Stimulated activated memory B cell treated with anti-CD40 and anti-IgM and Interleukin-4, amounts not matched to agents 10 μg/mL and 1 μg/mL and 100 μg/mL, for 72 hours (primary cell): Measurements from ENCODE around the gene SERPINI1.

Experiments used
- ATAC-seq: fragments of 150-1000 bp; cut with Tn5 transposase; 2 replicates; pipeline ENCODE4 v1.10.0; 2021
- H3K27ac Mint-ChIP-seq: one replicate; pipeline ENCODE4 v1.8.0; 2022; ENCODE audit warnings: mild to moderate bottlenecking, mixed read lengths
- H3K27me3 Mint-ChIP-seq: one replicate; pipeline ENCODE4 v1.8.0; 2022; ENCODE audit warnings: mixed read lengths
- H3K36me3 Mint-ChIP-seq: one replicate; pipeline ENCODE4 v1.8.0; 2022; ENCODE audit warnings: mixed read lengths
- H3K4me1 Mint-ChIP-seq: one replicate; pipeline ENCODE4 v1.8.0; 2022; ENCODE audit warnings: mixed read lengths
- H3K4me3 Mint-ChIP-seq: one replicate; pipeline ENCODE4 v1.8.0; 2022; ENCODE audit warnings: mild to moderate bottlenecking, moderate library complexity, mixed read lengths
- H3K9me3 Mint-ChIP-seq: one replicate; pipeline ENCODE4 v1.8.0; 2022; ENCODE audit warnings: mixed read lengths

Gene SERPINI1

GRCh38 chr3:167728176-167728575 is 7.3 kb upstream of the SERPINI1 start:
- peaks cover 28% of the 10 kb centered on the region for H3K4me1 Mint-ChIP-seq
- H3K27me3 Mint-ChIP-seq, result no peaks in the 10 kb centered on the region
- peaks cover 10% of the 10 kb centered on the region for H3K36me3 Mint-ChIP-seq
- no peak overlapping the region for H3K27ac Mint-ChIP-seq
- ATAC-seq, result no peak
- no peak overlapping the region for H3K4me3 Mint-ChIP-seq
- no peaks in the 10 kb centered on the region for H3K9me3 Mint-ChIP-seq

DNA sequence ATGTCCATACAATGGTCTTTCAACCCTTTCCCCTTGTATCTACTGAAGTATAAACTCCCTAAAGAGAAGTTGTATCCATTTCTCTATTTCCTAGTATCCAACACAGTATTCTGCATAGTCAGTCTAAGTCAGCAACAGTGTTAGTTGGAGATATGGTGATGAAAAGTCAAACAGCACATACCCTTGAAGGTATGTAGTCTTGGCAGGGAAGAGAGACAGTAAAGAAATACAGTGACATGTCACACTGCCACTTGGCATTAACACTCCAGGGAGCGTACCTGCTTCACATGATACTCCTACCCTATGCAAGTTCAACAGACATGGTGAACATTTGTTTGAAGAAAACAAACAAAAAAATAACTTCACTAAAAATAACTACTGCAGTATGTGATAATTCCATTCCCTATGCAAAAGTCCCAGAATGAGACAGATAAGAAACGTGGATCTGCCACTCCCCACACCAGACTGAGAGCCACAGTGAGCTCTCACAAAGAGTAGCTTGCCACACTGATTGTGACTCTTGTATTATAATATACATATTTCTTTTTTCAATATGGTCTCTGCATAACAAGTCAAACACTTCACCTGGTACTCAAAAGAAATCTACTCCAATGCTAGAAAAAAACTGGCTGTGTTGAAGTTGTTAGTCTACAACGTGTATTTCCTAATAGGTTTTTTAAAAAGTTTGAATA is 6.7 kb upstream of the SERPINI1 start:
- Mint-ChIP-seq H3K27me3 (no peaks in the 10 kb centered on the region), H3K4me1 (peaks cover 28% of the 10 kb centered on the region), H3K27ac (no peak overlapping the region), H3K36me3 (peaks cover 10% of the 10 kb centered on the region), H3K9me3 (no peaks in the 10 kb centered on the region), H3K4me3 (no peak overlapping the region)
- ATAC-seq, result no peak

DNA sequence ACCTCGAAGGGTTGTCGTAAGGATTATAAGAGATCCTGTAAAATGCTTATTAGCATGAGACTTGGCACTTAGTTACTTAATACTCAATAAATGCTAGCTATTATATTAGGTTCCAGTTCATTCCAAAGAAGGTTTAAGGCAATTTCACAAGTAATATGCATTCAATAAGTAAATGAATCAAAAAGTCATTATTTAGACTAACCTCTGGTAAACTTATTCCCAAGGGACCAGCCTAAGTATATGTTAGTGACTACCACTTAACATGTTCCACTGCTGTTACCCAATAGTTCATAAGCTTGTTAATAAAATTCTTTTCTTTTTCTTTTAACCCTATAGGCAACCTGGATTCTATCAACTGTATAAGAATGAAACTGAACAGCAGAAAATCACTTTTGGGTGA is 5.9 kb upstream of the SERPINI1 start:
- Mint-ChIP-seq H3K27me3 (no peaks in the 10 kb centered on the region), H3K36me3 (peaks cover 10% of the 10 kb centered on the region), H3K27ac (no peak overlapping the region), H3K4me1 (peaks cover 28% of the 10 kb centered on the region), H3K4me3 (no peak overlapping the region), H3K9me3 (no peaks in the 10 kb centered on the region)
- no peak for ATAC-seq

DNA sequence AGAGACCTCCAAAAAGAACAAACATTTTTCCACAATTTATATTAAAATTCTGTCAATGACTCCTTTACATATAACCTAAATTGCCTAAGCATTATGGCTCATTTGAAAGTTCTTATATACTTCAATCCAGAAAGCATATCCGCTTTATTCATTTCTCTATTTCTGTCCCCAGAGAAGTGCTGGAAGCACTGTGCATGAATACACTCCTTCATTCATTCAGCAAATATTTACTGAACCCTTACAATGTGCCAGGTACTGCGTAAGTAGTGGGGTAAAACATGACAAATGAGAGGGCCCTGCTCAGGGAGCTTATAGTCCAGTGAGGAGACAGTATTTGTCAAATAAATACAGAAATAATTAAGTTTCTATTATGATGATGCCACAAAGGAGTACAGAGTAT is 4.1 kb upstream of the SERPINI1 start:
- H3K27ac Mint-ChIP-seq, result no peak overlapping the region
- H3K36me3 Mint-ChIP-seq, result peaks cover 10% of the 10 kb centered on the region
- no peak overlapping the region for H3K4me3 Mint-ChIP-seq
- no peaks in the 10 kb centered on the region for H3K9me3 Mint-ChIP-seq
- no peak for ATAC-seq
- H3K4me1 Mint-ChIP-seq, result peaks cover 31% of the 10 kb centered on the region
- H3K27me3 Mint-ChIP-seq, result no peaks in the 10 kb centered on the region

DNA sequence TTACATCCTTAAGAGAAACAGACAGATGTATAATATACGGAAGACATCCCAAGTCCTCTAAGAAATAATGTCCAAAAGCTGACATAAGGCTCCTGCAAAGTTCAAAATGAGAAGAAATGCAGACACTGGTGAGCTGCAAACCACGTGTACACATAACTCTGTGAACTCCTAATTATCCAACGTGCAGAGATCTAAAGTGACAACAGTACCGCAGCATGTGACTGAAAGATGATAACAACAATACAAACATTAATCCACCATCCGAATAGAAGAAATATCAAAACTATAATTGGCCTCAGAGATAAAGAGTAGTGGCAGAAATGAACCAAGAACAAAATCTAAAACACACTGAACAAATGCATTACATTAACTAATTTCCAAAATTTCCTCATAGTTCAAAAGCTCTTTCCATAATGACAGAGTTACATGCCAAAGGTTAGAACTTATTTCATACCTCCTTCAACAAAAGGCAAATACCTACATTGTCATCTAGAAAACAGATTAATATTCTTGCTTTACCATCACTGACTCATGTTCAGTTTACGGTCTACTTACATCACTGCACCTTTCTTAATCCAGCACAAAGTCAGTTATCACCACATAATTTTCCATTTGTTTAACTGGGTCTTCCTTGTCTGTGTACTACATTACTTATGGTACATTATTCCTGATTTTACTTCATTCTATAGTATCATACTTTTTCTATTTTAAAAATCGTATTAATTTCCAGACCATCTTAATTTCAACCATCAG is 3.0 kb upstream of the SERPINI1 start:
- Mint-ChIP-seq H3K4me3 (no peak overlapping the region), H3K27me3 (no peaks in the 10 kb centered on the region), H3K27ac (no peak overlapping the region), H3K4me1 (peaks cover 42% of the 10 kb centered on the region), H3K36me3 (peaks cover 10% of the 10 kb centered on the region), H3K9me3 (no peaks in the 10 kb centered on the region)
- no peak for ATAC-seq

DNA sequence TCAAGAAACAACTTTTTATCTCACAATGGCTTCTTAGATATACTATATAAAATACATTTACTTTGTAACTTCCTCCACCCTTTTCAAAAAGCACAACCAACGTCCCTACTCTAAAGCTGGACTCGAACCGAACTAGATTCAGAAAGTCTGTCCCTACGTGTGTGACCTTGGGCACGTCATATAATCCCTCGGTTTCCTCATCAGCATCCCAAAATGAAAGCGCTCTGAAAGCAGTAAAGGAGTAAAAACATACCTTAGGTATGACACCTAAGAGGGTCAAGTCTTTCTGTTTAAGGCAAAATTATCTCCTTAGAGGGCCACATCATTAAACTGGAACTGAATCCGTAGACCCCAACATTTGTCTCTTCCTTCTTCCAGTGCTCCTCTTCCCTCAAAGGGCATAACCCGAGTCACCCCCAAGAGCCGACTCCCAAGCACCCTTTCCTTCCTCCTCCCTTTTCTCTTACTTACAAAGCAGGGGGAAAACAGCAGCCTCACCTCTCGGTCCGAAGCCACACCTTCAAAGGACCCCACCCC is 1.5 kb upstream of the SERPINI1 start:
- Mint-ChIP-seq H3K4me1 (peaks cover 40% of the 10 kb centered on the region), H3K4me3 (no peak overlapping the region), H3K27ac (no peak overlapping the region), H3K9me3 (no peaks in the 10 kb centered on the region), H3K27me3 (no peaks in the 10 kb centered on the region), H3K36me3 (peaks cover 10% of the 10 kb centered on the region)
- no peak for ATAC-seq

DNA sequence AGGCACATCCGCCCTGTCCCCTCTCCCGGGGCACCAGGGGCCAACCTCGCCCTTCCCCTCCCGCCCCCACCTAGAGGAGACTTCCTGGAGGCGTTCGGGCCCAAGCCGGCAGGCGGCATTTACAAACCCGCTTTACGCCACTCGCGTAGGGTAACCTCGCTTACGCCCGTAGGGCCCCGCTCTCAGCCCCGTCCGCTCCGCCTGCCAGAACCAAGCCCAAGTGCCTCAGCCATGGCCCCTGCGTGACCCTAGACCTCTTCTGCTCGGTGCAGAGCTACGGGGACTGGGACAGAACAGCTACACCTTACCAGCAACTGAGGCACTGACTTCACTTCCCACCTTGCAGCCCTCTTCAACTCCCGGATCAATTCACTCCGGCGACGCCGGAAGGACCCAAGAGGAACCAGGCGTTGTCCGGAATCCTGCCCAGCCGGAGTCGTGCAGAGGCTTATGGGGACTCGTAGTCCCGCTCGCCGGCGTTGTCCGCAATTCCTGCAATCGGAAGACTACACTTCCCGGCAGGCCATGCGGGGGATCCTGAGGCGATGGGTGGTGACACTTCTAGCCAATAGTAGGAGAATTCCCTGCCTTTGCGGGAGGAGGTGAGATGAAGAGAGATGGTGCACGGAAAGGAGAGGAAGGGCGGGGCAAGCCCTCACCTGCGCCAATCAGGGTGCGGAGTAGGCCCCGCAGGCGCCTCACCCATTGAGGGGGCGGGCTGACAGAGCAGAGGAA is 856 bp upstream of the SERPINI1 start, which contains the start of gene PDCD10:
PDCD10 (minus strand) TSS at position 395 of the 735 bp plus-strand sequence. CDS start 14,735 bp downstream, outside the sequence.
- ATAC-seq, result peak; percentile 96
- no peak within 1 kb of the TSS for H3K4me3 Mint-ChIP-seq
- no peak within 1 kb of the TSS for H3K27ac Mint-ChIP-seq
- peaks cover 34% of the 10 kb centered on the region for H3K4me1 Mint-ChIP-seq
- H3K27me3 Mint-ChIP-seq, result no peaks in the 10 kb centered on the region
- peaks cover 10% of the 10 kb centered on the region for H3K36me3 Mint-ChIP-seq
- no peaks in the 10 kb centered on the region for H3K9me3 Mint-ChIP-seq

DNA sequence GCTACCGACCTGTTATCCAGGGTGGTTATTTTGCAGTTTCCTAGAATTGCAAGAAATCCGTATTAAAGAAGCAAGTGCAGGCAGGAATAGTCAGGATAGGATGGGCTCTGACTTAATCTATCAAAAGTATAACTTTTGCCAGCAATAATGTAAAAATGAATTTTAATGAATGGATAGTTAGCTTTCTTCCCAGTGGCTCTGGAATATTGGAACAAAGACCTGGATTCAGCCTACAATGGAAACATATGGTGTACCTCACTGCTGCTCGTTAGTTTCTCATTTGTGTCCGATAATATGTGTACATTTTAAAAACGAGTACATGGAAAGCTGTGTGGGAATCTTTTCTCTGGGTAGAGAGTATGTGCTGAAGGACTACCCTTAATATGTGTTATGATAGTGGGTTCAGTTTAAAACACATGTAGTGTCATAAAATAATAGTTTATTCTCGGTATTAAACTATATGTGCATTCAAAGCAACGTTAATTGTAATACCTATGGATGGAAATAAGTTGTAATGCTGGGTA is 805 bp downstream of the SERPINI1 start:
- no peaks in the 10 kb centered on the region for H3K27me3 Mint-ChIP-seq
- no peaks in the 10 kb centered on the region for H3K9me3 Mint-ChIP-seq
- H3K4me3 Mint-ChIP-seq, result peak overlapping the region; percentile 49
- no peak for ATAC-seq
- peaks cover 34% of the 10 kb centered on the region for H3K4me1 Mint-ChIP-seq
- H3K27ac Mint-ChIP-seq, result no peak overlapping the region
- peaks cover 10% of the 10 kb centered on the region for H3K36me3 Mint-ChIP-seq

DNA sequence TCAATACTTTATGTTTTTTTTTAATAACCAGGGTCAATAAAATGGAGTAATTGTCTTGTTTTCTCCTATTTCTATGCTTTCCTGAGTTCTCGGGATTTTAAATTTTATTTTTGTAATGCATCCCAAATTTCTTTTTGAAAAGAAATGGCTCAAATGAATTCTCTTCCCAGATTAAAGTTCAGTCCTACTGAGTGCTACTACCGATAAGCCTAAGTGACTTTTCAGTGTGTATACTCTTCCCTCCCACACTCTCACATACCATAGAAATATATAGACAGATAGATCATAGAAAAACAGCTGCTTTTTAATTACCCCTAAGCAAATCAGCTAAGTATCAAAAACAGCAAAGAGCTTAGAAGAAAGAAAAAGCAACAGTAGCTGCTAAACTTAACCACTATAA is 1.5 kb downstream of the SERPINI1 start:
- Mint-ChIP-seq H3K9me3 (no peaks in the 10 kb centered on the region), H3K27me3 (no peaks in the 10 kb centered on the region), H3K4me1 (peaks cover 28% of the 10 kb centered on the region), H3K4me3 (no peak overlapping the region), H3K36me3 (peaks cover 4% of the 10 kb centered on the region), H3K27ac (no peak overlapping the region)
- ATAC-seq, result no peak

- H3K36me3 Mint-ChIP-seq, result no peaks in the 10 kb centered on the region
- no peak for ATAC-seq
- peaks cover 20% of the 10 kb centered on the region for H3K4me1 Mint-ChIP-seq
- no peaks in the 10 kb centered on the region for H3K27me3 Mint-ChIP-seq
- H3K4me3 Mint-ChIP-seq, result no peak overlapping the region
- no peak overlapping the region for H3K27ac Mint-ChIP-seq
- H3K9me3 Mint-ChIP-seq, result no peaks in the 10 kb centered on the region
Measured at GRCh38 chr3:167738037-167738436, 2.5 kb downstream of the SERPINI1 start.

GRCh38 chr3:167739190-167739810 is 3.8 kb downstream of the SERPINI1 start:
- Mint-ChIP-seq H3K4me3 (no peak overlapping the region), H3K9me3 (no peaks in the 10 kb centered on the region), H3K27me3 (no peaks in the 10 kb centered on the region), H3K4me1 (peaks cover 20% of the 10 kb centered on the region), H3K36me3 (no peaks in the 10 kb centered on the region), H3K27ac (no peak overlapping the region)
- no peak for ATAC-seq

- H3K27ac Mint-ChIP-seq, result no peak overlapping the region
- ATAC-seq, result peak; percentile 79
- H3K4me1 Mint-ChIP-seq, result peaks cover 25% of the 10 kb centered on the region
- no peaks in the 10 kb centered on the region for H3K9me3 Mint-ChIP-seq
- peaks cover 7% of the 10 kb centered on the region for H3K36me3 Mint-ChIP-seq
- no peak overlapping the region for H3K4me3 Mint-ChIP-seq
- H3K27me3 Mint-ChIP-seq, result no peaks in the 10 kb centered on the region
Measured at GRCh38 chr3:167740961-167741587, 5.6 kb downstream of the SERPINI1 start.

DNA sequence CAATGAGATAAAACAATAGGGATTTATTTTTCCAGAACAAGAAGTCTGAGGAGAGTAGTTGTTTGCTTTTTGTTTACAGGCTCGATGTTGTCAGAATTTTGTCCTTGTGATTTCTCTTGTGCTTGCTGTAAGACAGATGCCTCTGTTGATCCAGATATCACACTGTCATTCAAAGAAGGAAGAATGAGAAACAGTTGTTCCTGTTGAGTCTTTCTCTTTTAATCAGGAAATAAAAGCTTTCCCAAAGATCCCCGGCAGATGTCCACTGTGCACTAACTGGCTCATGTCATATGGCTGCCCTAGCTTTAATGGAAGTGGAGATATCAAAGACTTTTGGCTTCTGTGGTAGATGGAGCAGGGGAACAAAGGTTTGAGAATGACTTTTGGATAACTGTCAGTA is 6.8 kb downstream of the SERPINI1 start:
- Mint-ChIP-seq H3K27me3 (no peaks in the 10 kb centered on the region), H3K27ac (no peak overlapping the region), H3K4me3 (no peak overlapping the region), H3K9me3 (peaks cover 4% of the 10 kb centered on the region), H3K4me1 (peaks cover 25% of the 10 kb centered on the region), H3K36me3 (peaks cover 9% of the 10 kb centered on the region)
- ATAC-seq, result no peak

- Mint-ChIP-seq H3K4me1 (peaks cover 24% of the 10 kb centered on the region), H3K27me3 (no peaks in the 10 kb centered on the region), H3K9me3 (peaks cover 4% of the 10 kb centered on the region), H3K36me3 (peaks cover 9% of the 10 kb centered on the region), H3K27ac (no peak overlapping the region), H3K4me3 (no peak overlapping the region)
- no peak for ATAC-seq
Measured at GRCh38 chr3:167743799-167744198, 8.3 kb downstream of the SERPINI1 start.
